Measurements from ENCODE around the gene P4HB.
A peak's percentile ranks its signal among the peaks of the same experiment; 100 is the strongest.
"Not testable (repeated sequence)": the region's sequence is repeated elsewhere in the genome, so short reads cannot be mapped to it uniquely, and the experiment has no call there.

The P4HB gene

GRCh38 chr17:81844887-81845286 lies 15.4 kb downstream of the P4HB start:
- no peak for DNase-seq

DNA sequence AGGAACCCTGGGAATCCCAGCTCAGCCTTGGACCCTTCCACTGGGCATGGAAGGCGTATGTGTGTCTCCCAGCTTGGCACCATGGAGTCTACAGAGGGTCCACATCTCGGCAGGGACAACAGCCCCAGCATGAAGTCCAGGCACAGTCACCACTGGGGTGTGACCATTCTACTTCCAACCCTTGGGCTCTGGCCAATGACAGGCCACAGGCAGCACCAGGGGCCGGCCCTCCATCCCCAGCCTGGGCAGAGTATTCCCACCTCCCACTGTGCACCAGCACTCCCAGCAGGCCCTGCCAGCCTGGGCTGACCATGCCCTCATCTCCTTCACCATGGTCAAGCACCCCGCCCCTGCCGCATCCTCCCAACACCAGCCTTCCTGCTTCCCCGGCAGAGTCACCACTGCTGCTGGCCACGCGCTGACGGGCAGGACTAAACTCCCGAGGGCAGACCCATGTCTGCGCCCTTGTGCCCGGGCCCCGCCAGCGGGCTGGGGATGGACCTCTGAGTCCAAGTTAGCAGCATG lies 15.9 kb downstream of the P4HB start:
- no peak for DNase-seq

GRCh38 chr17:81843713-81844326 lies 16.5 kb downstream of the P4HB start:
- no peak for DNase-seq

GRCh38 chr17:81842725-81843504 lies 17.4 kb downstream of the P4HB start:
- DNase-seq, result no peak

- no peak for DNase-seq
Measured at GRCh38 chr17:81842378-81842724, 18.0 kb downstream of the P4HB start.

- DNase-seq, result no peak
Measured at GRCh38 chr17:81841866-81842265, 18.5 kb downstream of the P4HB start.

GRCh38 chr17:81840826-81841778 lies 19.2 kb downstream of the P4HB start:
- DNase-seq, result no peak

GRCh38 chr17:81840059-81840458 lies 20.3 kb downstream of the P4HB start:
- DNase-seq, result not testable (repeated sequence)

- DNase-seq, result no peak
Measured at GRCh38 chr17:81839301-81839700, 21.0 kb downstream of the P4HB start.

DNA sequence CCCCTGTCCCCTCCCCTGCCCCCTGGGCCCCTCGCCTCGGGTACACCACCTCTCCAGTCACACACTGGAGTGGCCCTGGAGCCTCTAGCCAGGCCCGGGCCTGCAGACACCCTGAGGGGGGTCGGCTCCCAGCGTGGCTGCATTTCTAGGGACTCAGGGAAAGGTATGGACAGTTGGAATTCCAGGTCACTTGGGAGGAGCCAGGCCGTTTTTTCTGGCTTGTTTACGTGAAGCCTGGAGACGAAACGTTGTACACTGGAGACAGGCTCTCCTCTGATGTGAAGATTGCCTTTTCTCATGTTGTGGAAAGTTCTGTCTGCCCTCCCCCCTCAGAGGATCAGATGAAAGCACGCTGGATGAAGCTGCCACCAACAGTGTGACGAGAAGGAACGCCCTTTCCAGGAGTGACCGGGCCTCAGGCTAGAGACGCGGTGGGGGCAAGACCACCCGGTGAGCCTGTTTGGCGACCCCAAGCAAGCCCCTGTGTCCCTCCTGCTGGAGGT lies 21.5 kb downstream of the P4HB start:
- no peak for DNase-seq

DNA sequence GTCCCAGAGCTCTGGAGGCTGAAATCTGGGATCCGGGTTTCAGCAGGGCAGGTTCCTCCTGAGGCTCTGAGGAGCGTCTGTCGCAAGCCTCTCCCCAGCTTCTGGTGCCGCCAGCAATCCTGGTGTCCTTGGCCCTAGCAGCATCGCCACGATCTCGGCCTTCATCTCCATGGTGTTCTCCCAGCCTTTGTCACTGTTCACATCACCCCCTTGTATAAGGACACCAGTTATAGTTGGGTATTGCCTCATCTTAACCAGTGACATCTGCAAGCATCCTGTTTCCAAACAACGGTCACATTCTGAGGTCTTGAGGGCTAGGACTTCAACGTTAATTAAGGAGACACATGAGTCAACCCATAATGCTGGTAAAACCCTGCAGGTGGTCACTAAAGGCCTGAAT lies 22.7 kb downstream of the P4HB start:
- DNase-seq, result peak in 1 of 2 donors; percentile 37

DNA sequence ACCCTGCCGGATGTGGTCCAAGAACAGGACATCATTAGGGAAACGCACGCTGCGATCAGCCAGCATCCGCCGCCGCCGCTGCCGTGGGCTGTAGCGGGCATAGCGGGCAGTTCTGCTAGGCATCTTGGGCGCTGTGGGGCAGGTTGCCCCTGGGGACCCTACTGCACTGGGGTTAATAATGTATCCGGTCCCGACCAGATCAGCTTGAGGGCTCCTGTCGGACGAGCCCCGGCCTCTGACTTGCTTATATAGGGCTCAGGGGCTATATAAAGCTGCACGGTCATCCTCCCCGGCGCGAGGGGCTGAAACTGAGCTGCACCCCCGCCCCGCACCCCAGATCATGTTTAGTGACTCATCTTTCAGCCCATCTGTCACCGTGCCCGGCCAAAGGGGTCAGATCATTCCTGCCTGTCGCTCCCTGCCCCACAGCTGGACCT lies 25.5 kb downstream of the P4HB start, which contains the start of gene PPP1R27:
Gene PPP1R27, minus strand, starts transcription at position 220 of the 437 bp plus-strand sequence. Its CDS starts 97 bp downstream, at position 123.
- DNase-seq, result no peak

DNA sequence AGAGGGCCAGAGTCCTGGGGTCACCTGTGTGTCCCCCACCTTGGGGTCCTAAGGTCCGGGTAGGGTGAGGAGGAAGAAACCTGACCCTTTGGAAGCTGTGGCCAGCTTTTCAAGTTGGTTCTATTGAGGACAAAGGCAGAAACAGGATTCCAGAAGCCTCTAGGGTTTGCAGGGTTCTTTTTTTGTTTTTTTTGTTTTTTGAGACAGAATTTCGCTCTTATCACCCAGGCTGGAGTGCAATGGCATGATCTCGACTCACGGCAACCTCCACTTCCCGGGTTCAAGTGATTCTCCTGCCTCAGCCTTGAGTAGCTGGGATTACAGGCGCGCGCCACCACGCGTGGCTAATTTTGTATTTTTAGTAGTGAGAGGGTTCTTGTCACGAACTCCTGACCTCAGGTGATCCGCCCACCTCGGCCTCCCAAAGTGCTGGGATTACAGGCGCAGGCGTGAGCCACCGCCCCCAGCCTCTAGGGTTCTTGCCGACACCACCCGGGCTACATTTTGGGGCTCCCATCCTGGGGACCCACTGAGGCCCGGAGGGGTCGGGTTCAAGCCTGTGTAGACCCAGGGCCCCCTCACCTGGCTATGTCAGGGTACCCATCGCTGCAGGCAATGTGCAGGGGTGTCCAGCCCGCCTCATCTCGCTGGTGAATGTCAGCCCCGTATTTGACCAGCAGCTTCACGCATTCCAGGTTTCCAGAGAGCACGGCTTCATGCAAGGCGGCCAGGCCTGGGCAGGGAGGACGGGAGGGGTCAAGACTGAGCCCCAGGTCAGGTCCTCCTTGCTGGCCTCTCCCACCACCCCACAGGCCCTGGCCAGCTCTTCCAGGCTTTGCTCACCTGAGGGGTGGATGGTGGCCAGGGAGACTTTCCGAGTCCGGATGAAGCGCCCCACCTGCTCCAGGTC lies 26.2 kb downstream of the P4HB start:
- DNase-seq, result no peak

- DNase-seq, result peak; percentile 92 to 95
Measured at GRCh38 chr17:81833160-81833920, 27.0 kb downstream of the P4HB start, which contains the start of gene MCRIP1. Gene MCRIP1, minus strand, starts transcription at chr17:81833291. Its CDS starts 8,785 bp downstream, at chr17:81824506.

DNA sequence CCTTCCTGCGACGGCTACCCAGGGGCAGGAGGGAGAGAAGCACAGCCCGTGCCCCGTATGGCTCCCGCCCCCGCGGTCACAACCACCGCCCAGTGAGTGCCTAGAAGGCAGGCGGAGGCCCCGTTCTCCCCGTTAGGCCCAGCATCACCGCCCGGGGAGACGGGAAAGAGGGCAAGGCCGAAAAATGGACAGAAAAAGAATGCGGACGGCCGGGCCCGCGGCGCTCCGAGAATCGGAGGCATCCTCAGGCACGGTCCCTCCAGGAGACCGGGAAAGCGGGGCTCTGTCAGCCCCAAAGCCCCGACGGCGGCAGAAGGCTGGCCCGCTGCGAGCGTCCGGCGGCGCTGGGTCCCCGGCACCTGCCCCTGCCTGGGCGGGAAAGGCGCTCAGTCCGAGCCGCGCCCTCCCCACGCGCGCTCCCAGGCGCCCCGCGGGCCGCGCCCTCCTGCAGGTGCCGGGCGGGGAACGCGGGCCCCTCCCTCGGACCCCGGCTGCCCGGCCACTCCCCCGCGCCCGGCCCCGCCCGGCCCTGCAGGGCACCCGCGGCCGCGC lies 27.7 kb downstream of the P4HB start:
- no peak for DNase-seq

- DNase-seq, result peak; percentile 19 to 48
Measured at GRCh38 chr17:81831957-81832607, 28.3 kb downstream of the P4HB start.

DNA sequence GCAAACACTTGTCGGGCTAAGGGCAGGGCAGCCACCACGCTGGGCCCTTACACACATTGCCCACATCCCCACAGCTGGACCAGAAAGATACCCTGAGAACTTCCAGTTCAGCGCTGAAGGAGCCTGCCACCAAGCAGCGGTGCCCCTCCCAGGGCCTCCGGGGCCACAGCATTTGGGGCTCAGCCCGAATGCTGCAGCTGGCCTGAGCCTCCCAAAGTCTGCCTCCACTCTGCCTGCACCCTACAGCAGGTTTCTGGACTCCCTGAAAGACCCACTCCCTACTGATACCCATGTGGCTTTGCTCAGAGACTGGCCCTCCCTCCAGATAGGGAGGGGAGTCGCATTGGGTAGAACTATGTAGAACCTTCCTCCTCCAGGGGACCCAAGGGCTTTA lies 28.8 kb downstream of the P4HB start:
- DNase-seq, result no peak

GRCh38 chr17:81829858-81830257 lies 30.5 kb downstream of the P4HB start:
- no peak for DNase-seq

DNA sequence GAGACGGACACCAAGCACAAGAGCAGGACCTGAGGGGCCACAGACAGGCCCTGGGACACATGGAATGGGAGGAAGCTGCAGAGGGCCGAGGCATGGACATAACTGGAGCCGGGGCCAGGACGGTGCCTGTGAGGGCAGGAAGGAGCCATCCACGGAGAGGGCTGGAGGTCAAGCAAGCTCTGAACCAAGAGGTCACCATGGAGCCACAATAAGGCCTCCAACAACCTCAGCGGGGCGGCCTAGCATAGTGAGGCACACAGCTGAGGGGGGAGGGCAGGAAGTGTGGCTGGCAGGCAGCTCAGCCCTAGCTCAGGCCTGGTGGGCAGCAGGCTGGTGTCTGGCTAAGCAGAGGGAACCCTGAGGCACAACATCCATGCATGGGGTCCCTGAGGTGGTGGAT lies 31.7 kb downstream of the P4HB start:
- DNase-seq, result no peak

All from CD4-positive, alpha-beta T cell treated with Interferon alpha-2 for 1 hour (primary cell).